Measurements from ENCODE around the gene PELI1. TPM values are rescaled to one million over a fixed set of nuclear protein-coding genes. Genes with fewer than 3 reads are reported as not detected.

PELI1 gene
- polyA plus RNA-seq, 1 experiment = 2.0 TPM

GRCh38 chr2:64127119-64127518 is 17.1 kb downstream of the PELI1 start:
- Histone ChIP-seq H3K4me3 (ENCODE audit: low read depth, low read length) (no peak overlapping the region), H3K36me3 (ENCODE audit: control insufficient read depth, insufficient read depth, low read length) (no peaks in the 10 kb centered on the region), H3K27me3 (ENCODE audit: control insufficient read depth, insufficient read depth, low read length) (no peaks in the 10 kb centered on the region)
- DNase-seq (ENCODE audit: low read depth) = no peak
- TF ChIP-seq CTCF (IDR thresholded peaks at IDR 0.05; ENCODE audit: insufficient read depth, low read depth, low read length) = no peak
- CTCF ChIA-PET = interaction anchor here (1.4 kb wide), 1 partner anchor 39 kb away, joined by 3 read pairs; no protein-coding TSS in a partner anchor
- POLR2A ChIA-PET = no interaction called here

DNA sequence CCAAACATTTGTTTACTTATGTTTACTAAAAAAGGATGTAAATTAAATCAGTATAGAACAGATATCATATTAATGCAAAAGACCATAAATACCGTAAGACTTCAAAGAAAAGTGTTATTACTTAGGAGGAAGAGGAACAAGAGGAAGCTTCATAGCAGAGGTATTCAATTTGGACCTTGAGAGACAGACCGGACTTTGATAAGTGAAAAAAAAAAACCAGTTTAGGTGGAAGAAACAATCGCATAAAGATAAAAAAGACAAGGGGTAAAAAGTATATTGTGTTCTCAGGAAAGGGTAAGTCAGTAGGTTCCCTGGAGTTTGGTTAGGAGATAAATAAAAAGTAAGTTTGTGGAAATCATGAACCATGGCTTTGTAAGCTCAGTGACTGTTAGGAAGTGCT is 17.6 kb downstream of the PELI1 start:
- ChIA-PET CTCF (interaction anchor here (1.4 kb wide), 1 partner anchor 40 kb away, joined by 3 read pairs; no protein-coding TSS in a partner anchor), POLR2A (no interaction called here)
- Histone ChIP-seq H3K4me3 (ENCODE audit: low read depth, low read length) (no peak overlapping the region), H3K36me3 (ENCODE audit: control insufficient read depth, insufficient read depth, low read length) (no peaks in the 10 kb centered on the region), H3K27me3 (ENCODE audit: control insufficient read depth, insufficient read depth, low read length) (no peaks in the 10 kb centered on the region)
- no peak for DNase-seq (ENCODE audit: low read depth)
- no peak for TF ChIP-seq CTCF (IDR thresholded peaks at IDR 0.05; ENCODE audit: insufficient read depth, low read depth, low read length)

DNA sequence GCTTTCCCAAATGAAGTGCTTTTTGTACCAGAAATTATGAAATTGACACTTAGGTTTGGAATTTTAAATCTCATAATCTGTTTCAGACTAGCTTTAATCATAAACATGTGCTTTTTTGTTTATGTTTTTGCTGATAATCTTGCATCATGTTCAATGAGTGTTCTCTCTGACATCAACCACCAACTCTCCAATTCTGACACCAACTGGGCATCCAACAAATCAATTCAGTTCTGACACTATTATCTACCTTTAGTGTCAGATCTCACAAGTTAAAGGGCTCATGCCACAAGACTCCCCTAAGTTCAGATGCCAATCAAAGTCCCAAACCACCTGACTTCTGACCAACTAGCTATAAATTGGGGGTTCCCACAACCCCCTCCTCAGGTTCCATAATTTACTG is 19.6 kb downstream of the PELI1 start:
- Histone ChIP-seq H3K36me3 (ENCODE audit: control insufficient read depth, insufficient read depth, low read length) (no peaks in the 10 kb centered on the region), H3K27me3 (ENCODE audit: control insufficient read depth, insufficient read depth, low read length) (no peaks in the 10 kb centered on the region), H3K4me3 (ENCODE audit: low read depth, low read length) (no peak overlapping the region)
- ChIA-PET CTCF (interaction anchor here (1.1 kb wide), 1 partner anchor 203 kb away, joined by 3 read pairs; no protein-coding TSS in a partner anchor), POLR2A (no interaction called here)
- TF ChIP-seq CTCF (IDR thresholded peaks at IDR 0.05; ENCODE audit: insufficient read depth, low read depth, low read length) = no peak
- DNase-seq (ENCODE audit: low read depth) = no peak

GRCh38 chr2:64124168-64124567 is 20.1 kb downstream of the PELI1 start:
- H3K4me3 ChIP-seq (ENCODE audit: low read depth, low read length) = no peak overlapping the region
- CTCF ChIA-PET = interaction anchor here (1.1 kb wide), 1 partner anchor 204 kb away, joined by 3 read pairs; no protein-coding TSS in a partner anchor
- POLR2A ChIA-PET = no interaction called here

DNA sequence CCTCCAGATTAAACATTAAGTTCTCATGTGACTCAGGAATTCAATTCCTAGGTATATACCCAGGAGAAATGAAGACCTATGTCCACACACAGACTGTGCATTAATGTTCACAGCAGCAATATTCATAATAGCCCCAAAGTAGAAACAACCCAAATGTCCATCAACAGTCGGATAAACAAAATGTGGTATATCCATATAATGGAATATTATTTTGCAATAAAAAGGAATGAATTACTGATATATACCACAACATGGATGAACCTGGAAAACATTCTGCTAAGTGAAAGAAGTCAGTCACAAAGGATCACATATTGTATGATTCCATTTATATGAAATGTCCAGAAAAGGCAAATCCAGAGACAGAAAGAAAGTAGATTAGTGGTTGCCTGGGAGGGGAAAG is 20.5 kb downstream of the PELI1 start:
- no peak for TF ChIP-seq CTCF (IDR thresholded peaks at IDR 0.05; ENCODE audit: insufficient read depth, low read depth, low read length)
- Histone ChIP-seq H3K27me3 (ENCODE audit: control insufficient read depth, insufficient read depth, low read length) (no peaks in the 10 kb centered on the region), H3K36me3 (ENCODE audit: control insufficient read depth, insufficient read depth, low read length) (no peaks in the 10 kb centered on the region), H3K4me3 (ENCODE audit: low read depth, low read length) (no peak overlapping the region)
- ChIA-PET POLR2A (no interaction called here), CTCF (interaction anchor here (1.1 to 2.2 kb wide), 2 partner anchors 74 to 204 kb away, joined by 3 to 5 read pairs; no protein-coding TSS in a partner anchor)
- no peak for DNase-seq (ENCODE audit: low read depth)

More at GRCh38 chr2:64124168-64124567, 20.1 kb downstream of the PELI1 start:
- DNase-seq (ENCODE audit: low read depth) = no peak
- Histone ChIP-seq H3K36me3 (ENCODE audit: control insufficient read depth, insufficient read depth, low read length) (no peaks in the 10 kb centered on the region), H3K27me3 (ENCODE audit: control insufficient read depth, insufficient read depth, low read length) (no peaks in the 10 kb centered on the region)
- TF ChIP-seq CTCF (IDR thresholded peaks at IDR 0.05; ENCODE audit: insufficient read depth, low read depth, low read length) = no peak
